Measurements from ENCODE around the gene CWF19L1. TPM values are rescaled to one million over a fixed set of nuclear protein-coding genes. Genes with fewer than 3 reads are reported as not detected.
"Not testable (repeated sequence)": the region's sequence is repeated elsewhere in the genome, so short reads cannot be mapped to it uniquely, and the experiment has no call there.

Gene CWF19L1
- polyA plus RNA-seq, 1 of the 3 experiments (the other 2 are of a cell fraction) = 7.1 TPM

DNA sequence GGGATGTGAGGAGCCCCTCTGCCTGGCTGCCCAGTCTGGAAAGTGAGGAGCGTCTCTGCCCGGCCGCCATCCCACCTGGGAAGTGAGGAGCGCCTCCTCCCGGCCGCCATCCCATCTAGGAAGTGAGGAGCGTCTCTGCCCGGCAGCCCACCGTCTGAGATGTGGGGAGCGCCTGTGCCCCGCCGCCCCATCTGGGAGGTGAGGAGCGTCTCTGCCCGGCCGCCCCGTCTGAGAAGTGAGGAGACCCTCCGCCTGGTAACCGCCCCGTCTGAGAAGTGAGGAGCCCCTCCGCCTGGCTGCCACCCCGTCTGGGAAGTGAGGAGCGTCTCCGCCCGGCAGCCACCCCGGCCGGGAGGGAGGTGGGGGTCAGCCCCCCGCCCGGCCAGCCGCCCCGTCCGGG lies 9.5 kb upstream of the CWF19L1 start:
- H3F3A ChIP-seq (replicated peaks; ENCODE audit: insufficient read depth) = peaks cover 28% of the 10 kb centered on the region
- H2AFZ ChIP-seq (ENCODE audit: low read depth); H3K27ac ChIP-seq (ENCODE audit: low read depth in 2 of 2, low read length in 1 of 2); DNase-seq; H3K9me2 ChIP-seq; H4K20me1 ChIP-seq (ENCODE audit: insufficient read depth); H3K4me3 ChIP-seq (ENCODE audit: low read depth in 2 of 2, low read length in 1 of 2); H3K9ac ChIP-seq; CTCF ChIA-PET; H3K4me2 ChIP-seq; POLR2A ChIA-PET; H3K4me1 ChIP-seq (ENCODE audit: control insufficient read depth in 1 of 2, insufficient read depth in 2 of 2, low read depth in 1 of 2, low read length in 1 of 2); H3K27me3 ChIP-seq (ENCODE audit: insufficient read depth); H3K9me3 ChIP-seq: not testable (repeated sequence)
- WGBS (ENCODE audit: low lambda C conversion rate) = 78% methylated on average over 8 of the region's 31 CpGs
- H3K79me2 ChIP-seq (ENCODE audit: insufficient read depth) = peaks cover 29% of the 10 kb centered on the region
- peaks cover 40 to 42% of the 10 kb centered on the region in 2 experiments for H3K36me3 ChIP-seq (replicated peaks in 1 of 2; ENCODE audit: control insufficient read depth in 1 of 2, insufficient read depth in 2 of 2, low read length in 1 of 2)

DNA sequence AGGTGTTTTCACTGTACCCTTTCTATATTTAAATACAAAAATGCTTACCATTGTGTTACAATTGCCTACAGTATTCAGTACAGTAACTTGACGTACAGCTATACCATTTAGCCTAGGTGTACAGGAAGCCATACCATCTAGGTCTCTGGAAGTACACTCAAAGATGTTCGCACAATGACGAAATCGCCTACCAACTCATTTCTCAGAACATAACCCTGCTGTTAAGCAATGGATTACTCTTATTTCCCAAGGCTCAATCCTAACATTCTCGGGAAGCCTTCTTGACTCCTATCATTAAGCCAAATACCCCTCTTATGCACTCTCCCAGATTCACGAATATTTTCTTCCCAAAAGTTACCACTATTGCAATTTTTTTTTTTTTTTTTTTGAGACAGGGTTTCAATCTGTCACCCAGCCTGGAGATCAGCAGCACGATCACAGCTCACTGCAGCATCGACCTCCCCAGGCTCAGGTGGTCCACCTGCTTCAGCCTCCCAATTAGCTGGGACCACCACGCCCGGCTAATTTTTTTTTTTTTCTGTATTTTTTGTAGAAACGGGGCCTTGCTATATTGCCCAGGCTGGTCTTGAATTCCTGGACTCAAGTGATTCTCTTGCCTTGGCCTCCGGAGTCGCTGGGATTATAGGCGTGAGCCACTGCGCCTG lies 1.5 kb downstream of the CWF19L1 start:
- H2AFZ ChIP-seq (ENCODE audit: low read depth) = no peak overlapping the region
- H3K9me2 ChIP-seq = no peaks in the 10 kb centered on the region
- H4K20me1 ChIP-seq (ENCODE audit: insufficient read depth) = no peaks in the 10 kb centered on the region
- peaks cover 53% of the 10 kb centered on the region for H3K79me2 ChIP-seq (ENCODE audit: insufficient read depth)
- H3K4me1 ChIP-seq (ENCODE audit: control insufficient read depth in 1 of 2, insufficient read depth in 2 of 2, low read depth in 1 of 2, low read length in 1 of 2) = peaks cover 0 to 3% of the 10 kb centered on the region in 2 experiments; a peak in 1 of 4 replicates
- POLR2A ChIA-PET = no interaction called here
- CTCF ChIA-PET = no interaction called here
- H3K27me3 ChIP-seq (ENCODE audit: insufficient read depth) = no peaks in the 10 kb centered on the region
- H3K4me2 ChIP-seq = peak overlapping the region; percentile 89
- no peak for DNase-seq
- TF ChIP-seq EZH2phosphoT487 (IDR thresholded peaks at IDR 0.05; ENCODE audit: borderline replicate concordance, low read depth) (no peak), GABPA (IDR thresholded peaks at IDR 0.05; ENCODE audit: low read depth) (no peak), ELF1 (IDR thresholded peaks at IDR 0.05) (no peak), MAX (IDR thresholded peaks at IDR 0.05; ENCODE audit: low read depth) (no peak), NFIC (IDR thresholded peaks at IDR 0.05; ENCODE audit: borderline replicate concordance) (no peak), FOSL2 (IDR thresholded peaks at IDR 0.05; ENCODE audit: borderline replicate concordance, low read depth) (no peak), REST (IDR thresholded peaks at IDR 0.05; ENCODE audit: low read depth, low read length) (no peak), MXI1 (IDR thresholded peaks at IDR 0.05; ENCODE audit: low read depth, low read length) (no peak), SMC3 (IDR thresholded peaks at IDR 0.05; ENCODE audit: low read depth, low read length) (no peak), RXRA (IDR thresholded peaks at IDR 0.05; ENCODE audit: borderline replicate concordance, low read depth) (no peak), RAD21 (IDR thresholded peaks at IDR 0.05; ENCODE audit: low read length) (no peak), RFX5 (IDR thresholded peaks at IDR 0.05; ENCODE audit: low read length) (no peak), JUND (IDR thresholded peaks at IDR 0.05) (no peak), SIN3A (IDR thresholded peaks at IDR 0.05; ENCODE audit: borderline replicate concordance, low read depth, low read length) (no peak), NRF1 (IDR thresholded peaks at IDR 0.05; ENCODE audit: low read depth, low read length) (no peak), FOXJ3 (CRISPR knock-in tag; IDR thresholded peaks at IDR 0.05) (no peak), TCF12 (IDR thresholded peaks at IDR 0.05) (no peak)
- TF ChIP-seq, protein P1, sequence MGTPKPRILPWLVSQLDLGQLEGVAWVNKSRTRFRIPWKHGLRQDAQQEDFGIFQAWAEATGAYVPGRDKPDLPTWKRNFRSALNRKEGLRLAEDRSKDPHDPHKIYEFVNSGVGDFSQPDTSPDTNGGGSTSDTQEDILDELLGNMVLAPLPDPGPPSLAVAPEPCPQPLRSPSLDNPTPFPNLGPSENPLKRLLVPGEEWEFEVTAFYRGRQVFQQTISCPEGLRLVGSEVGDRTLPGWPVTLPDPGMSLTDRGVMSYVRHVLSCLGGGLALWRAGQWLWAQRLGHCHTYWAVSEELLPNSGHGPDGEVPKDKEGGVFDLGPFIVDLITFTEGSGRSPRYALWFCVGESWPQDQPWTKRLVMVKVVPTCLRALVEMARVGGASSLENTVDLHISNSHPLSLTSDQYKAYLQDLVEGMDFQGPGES (IDR thresholded peaks at IDR 0.05; ENCODE audit: low read depth, low read length) = no peak
- 91% methylated on average over 15 of the region's 15 CpGs for WGBS (ENCODE audit: low lambda C conversion rate)
- no peak overlapping the region for H3K9ac ChIP-seq
- H3K4me3 ChIP-seq (ENCODE audit: low read depth in 2 of 2, low read length in 1 of 2) = peak overlapping the region in 1 of 2 experiments; percentile 88; a peak in 2 of 4 replicates
- no peak overlapping the region for H3K27ac ChIP-seq (ENCODE audit: low read depth in 2 of 2, low read length in 1 of 2)
- no peaks in the 10 kb centered on the region for H3K9me3 ChIP-seq
- peaks cover 4% of the 10 kb centered on the region for H3F3A ChIP-seq (replicated peaks; ENCODE audit: insufficient read depth)
- H3K36me3 ChIP-seq (replicated peaks in 1 of 2; ENCODE audit: control insufficient read depth in 1 of 2, insufficient read depth in 2 of 2, low read length in 1 of 2) = peaks cover 6 to 7% of the 10 kb centered on the region in 2 experiments
